Suprapubic skin (tissue), 4 donors: Measurements from ENCODE around the gene PHETA1.

Source experiments
- EP300 ChIP-seq: sonication (generic); formaldehyde crosslinking; IDR thresholded peaks from one replicate; pipeline ENCODE4 v1.6.1; 2017; ENCODE audit warnings: antibody characterized with exemption
- POLR2A ChIP-seq, 2 donors: fragments of 450-650 bp; IDR thresholded peaks; one replicate each; pipeline ENCODE4 v1.6.1; 2017; ENCODE audit warnings: antibody characterized with exemption in 2 of 2, mild to moderate bottlenecking in 2 of 2, moderate library complexity in 2 of 2
- POLR2AphosphoS5 ChIP-seq, 3 donors: sonication (generic); formaldehyde crosslinking; IDR thresholded peaks; one replicate each; pipeline ENCODE4 v1.6.1; 2017; ENCODE audit warnings: antibody characterized with exemption in 3 of 3
- TF ChIP-seq, protein P1 (sequence below), 2 donors: fragments of 200-600 bp in 1 of 2; fragments of 450-650 bp in 1 of 2; sonication (generic) in 1 of 2; IDR thresholded peaks; one replicate each; pipeline ENCODE4 v1.5.1; 2016 to 2019; ENCODE audit warnings: antibody characterized with exemption in 2 of 2, mild to moderate bottlenecking in 1 of 2, moderate library complexity in 1 of 2

DNA sequence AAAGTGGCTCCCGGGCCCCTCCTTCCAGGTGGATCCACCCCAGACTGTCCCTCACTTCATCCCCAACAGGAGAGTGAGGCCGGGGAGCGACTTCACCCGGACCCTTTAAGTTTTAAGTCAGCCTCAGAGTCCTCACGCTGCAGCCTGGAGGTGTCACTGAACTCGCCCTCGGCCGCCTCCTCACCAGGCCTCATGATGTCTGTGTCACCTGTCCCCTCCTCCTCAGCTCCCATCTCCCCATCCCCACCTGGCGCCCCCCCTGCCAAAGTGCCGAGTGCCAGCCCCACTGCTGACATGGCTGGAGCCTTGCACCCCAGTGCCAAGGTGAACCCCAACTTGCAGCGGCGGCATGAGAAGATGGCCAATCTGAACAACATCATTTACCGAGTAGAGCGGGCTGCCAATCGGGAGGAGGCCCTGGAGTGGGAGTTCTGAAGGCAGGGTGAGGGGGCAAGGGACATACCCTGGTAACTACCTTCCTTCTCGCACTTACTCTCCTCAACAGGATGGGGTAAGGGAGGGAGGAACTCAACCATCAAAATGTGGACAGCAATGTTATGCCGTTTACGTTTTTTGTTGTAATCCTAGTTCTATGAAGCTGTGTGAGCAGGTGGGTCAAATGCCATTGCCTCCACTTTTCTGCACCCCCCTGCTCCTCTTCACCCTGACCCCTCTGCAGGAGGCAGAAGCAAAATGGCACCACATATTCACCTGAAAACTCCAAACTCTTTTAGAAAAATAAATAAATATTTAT lies 20.8 kb downstream of the PHETA1 start:
- no peak for TF ChIP-seq POLR2A (IDR thresholded peaks at IDR 0.05)
- TF ChIP-seq, protein P1, sequence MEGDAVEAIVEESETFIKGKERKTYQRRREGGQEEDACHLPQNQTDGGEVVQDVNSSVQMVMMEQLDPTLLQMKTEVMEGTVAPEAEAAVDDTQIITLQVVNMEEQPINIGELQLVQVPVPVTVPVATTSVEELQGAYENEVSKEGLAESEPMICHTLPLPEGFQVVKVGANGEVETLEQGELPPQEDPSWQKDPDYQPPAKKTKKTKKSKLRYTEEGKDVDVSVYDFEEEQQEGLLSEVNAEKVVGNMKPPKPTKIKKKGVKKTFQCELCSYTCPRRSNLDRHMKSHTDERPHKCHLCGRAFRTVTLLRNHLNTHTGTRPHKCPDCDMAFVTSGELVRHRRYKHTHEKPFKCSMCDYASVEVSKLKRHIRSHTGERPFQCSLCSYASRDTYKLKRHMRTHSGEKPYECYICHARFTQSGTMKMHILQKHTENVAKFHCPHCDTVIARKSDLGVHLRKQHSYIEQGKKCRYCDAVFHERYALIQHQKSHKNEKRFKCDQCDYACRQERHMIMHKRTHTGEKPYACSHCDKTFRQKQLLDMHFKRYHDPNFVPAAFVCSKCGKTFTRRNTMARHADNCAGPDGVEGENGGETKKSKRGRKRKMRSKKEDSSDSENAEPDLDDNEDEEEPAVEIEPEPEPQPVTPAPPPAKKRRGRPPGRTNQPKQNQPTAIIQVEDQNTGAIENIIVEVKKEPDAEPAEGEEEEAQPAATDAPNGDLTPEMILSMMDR (IDR thresholded peaks at IDR 0.05), result no peak
- no peak for TF ChIP-seq POLR2AphosphoS5 (IDR thresholded peaks at IDR 0.05)
- TF ChIP-seq EP300, result no peak
